ACHN (cell line): ENCODE data around the gene HDHD5.

ENCODE experiments used
- DNase-seq: peaks from one replicate; pipeline ENCODE4 v3.0.0-alpha.2; 2015
- in situ Hi-C: cut with HindIII; loops from 2 replicates; pipeline ENCODE4 v1.10.0; 2017; ENCODE audit warnings: low sequenced_read_pairs, low pct_ligation_motif_present, low pct_unique_long_range_greater_than_20kb

HDHD5 gene

DNA sequence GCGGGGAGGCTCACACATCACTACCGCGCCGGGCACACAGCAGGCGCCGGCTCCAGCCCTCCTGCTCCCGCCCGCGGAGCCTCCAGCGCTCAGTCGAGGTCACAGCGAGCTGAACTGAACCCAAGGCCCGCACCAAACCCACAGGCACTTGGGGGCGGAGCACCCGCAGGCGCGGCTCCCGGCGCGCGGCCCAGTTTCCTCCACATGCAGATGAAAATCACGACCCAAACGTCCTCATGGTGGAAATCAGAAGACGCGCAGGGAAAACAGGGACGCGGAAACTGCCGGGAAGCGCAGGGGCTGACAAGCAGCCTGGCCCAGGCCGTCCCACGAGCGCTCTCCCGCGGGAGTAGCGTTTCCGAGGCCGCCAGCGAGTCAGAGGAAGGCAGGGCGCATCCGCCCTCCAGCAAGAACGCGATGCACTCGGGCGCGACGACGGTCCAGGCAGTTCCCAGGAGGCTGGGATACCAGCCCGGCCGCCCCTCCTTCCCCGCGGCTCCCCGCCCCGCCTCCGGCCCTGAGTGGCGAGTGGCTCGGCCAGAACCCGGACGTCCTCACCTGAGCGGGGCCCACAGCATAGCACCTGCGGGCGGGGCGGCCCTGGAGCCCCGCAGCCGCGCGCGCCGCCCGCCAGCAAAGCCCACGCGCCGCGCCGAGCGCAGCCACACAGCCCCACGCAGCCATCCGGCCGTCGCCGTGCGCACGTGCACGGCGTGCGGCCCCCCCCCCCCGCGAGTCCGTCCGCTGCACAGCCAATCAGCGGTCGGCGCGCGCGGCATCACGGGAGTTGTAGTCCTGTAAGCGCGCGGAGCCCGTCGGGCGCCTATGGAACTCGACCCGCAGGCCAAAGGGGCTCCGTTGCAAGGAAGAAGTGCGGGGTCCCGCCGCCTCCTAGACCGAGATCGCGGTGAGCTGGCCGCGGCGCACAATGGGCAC is at the start of gene HDHD5:
TSS of gene HDHD5 (minus strand) at position 710 of the 936 bp plus-strand sequence. CDS start at position 684, 26 bp downstream.
- in situ Hi-C loops = no loop called here
- peak; percentile 90 for DNase-seq

DNA sequence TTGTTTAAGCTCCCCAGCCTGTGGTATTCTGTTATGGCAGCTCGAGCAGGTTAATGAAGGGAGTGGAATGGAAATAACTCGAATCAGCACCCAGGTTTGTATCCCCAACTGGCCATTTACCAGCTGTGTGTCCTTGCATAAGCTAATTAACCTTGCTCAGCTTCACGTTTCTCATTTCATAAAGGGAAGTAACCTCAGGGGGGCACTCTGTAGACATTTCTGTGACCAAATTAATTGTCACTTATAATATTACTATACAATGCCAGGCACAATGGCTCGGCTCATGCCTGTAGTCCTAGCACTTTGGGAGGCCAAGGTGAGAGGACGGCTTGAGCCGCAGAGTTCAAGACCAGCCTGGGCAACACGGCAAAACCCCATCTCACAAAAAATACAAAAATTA is 46.4 kb upstream of the HDHD5 start:
- in situ Hi-C loops = no loop called here
- DNase-seq = peak; percentile 3

DNA sequence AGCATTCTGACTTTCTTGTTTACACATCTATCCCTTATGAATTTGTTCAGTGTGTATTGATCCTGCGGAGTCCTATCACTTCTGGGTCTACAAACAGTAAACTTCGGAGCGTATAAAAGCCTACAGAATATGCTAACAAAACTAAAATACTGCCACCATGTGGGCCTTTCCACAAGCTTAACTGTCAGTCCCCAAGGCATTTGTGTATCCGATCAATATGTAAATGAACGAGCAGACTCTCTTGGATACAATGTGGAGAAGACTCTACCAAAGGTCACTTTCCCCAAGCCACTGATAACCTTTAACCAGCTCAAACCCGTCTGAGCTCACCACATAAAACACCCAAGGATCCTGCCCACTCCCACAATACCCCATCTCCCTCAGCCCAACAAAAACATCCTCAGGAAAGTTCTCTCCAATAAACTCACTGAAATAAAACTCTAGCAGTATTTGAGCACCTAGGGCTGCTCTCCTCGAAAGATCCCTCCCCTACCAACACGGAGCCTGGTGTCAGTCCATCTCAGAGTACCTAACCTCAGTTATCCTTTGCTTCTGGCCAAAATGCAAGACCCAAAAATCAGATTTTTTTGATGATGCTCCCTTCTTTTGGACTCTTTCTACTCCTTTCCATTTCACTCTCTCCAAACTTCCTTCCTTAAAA is 42.3 kb upstream of the HDHD5 start:
- DNase-seq = no peak
- in situ Hi-C loops = no loop called here

DNA sequence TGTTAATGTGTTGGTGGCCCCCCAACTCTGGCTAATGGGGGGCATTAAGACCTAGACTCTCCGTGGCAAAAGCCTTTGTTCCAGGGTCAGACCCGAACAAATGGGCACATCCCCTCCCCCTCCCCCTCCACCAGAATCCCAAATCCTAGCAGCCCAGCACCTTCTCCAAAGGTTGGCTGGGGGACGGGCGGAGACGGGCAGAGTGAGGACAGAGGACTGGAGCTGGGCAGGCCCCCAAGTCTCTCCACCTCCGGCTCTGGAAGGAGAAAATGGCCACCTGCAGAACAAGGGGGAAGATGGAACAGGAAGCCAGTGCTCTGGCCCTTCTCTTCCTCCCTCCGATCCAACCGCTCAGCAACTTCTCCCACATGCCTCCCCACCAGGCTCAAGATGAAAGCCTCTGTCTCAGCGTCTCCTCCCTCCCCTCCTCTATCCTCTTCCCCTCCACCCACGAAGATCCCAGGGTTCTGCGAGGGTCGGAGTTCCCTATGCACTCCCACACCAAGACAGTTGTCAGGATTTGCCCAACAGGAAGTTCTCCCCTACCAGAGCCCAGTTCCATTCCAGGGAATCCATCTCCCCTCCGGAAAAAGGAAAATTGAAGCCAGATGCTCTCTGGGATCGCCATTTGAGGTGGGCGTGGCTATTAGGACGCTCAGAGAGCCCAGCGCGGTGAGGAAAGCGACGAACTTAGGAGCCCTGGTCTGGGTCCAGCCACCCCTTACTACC is 40.1 kb upstream of the HDHD5 start:
- DNase-seq = no peak
- in situ Hi-C loops = no loop called here

DNA sequence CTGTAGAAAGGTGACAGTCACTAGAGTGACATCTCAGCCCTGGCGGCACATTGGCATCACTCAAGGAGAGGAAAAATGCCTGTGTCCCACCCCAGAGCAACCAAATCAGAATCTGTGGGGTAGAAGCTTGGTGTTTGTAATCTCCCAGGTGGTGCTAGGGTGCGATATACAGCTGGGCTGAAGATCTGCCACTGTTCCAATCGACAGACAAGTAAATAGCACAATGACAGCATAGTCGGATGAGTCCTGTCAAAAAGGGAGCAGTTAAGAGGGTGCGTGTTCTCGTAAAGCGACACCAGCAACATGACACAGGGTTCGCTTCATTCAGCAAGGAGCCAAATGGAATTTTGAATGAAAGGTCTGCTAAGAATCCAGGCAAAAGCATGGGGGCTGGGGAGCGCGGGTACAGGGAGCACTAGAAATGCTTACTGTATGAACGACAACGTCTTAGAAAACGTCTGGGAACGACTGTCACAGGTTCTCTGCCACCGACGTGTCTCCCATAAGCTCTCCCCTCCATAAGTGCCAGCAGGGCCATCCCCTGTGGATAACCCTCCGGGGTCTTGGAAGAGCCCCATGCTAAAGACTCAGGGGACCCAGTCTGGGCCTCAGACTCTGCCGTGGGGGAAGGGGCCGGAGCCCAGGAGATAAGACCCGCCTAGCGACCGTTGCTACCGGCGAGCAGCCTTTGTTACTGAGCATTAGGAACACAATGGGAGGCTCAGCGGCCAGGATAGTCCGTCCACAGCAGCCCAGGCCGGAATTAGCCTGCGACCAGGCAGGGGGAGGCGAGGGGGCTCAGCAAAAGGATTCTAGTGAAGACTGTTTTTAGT is 39.3 kb upstream of the HDHD5 start:
- no peak for DNase-seq
- in situ Hi-C loops = no loop called here

DNA sequence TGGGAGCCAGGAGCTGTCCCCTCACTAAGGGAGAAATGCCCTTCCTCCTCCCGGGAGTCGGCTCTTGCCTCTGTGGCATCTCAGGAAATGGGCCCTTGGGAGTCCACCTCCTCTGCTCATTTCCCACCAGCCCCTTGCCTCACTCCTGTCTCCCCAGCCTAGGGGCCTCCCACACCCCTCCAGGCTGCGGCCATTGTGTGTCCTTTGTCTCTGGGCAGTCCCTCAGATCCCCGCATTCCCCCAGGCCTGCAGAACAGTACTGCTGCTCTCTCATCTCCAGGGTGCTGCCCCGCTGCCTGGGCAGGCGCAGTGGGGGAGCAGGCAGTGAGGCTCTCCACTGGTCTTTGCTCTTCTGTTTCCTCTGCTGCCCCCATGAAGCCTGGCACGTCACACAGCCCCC is 35.1 kb upstream of the HDHD5 start:
- DNase-seq = no peak
- in situ Hi-C loops = no loop called here

DNA sequence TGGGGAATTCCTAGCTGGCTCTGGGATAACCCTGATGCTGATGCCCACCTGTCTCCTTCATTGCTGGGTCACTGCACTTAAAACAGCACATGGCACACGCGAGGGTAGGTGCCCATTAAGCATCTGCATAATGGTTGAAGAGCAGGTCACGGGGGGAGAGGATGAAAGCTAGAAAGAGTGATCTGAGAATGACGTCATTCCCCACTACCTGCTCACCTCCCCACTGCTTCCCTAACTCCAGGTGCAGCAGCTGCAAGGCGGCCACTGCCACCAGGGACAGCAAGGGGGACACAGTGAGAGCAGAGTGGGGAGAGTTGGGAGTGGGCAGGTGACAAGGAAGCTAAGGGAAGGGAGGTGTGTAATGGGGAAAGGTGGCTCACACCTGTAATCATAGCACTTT is 33.1 kb upstream of the HDHD5 start:
- in situ Hi-C loops = no loop called here
- DNase-seq = no peak

DNA sequence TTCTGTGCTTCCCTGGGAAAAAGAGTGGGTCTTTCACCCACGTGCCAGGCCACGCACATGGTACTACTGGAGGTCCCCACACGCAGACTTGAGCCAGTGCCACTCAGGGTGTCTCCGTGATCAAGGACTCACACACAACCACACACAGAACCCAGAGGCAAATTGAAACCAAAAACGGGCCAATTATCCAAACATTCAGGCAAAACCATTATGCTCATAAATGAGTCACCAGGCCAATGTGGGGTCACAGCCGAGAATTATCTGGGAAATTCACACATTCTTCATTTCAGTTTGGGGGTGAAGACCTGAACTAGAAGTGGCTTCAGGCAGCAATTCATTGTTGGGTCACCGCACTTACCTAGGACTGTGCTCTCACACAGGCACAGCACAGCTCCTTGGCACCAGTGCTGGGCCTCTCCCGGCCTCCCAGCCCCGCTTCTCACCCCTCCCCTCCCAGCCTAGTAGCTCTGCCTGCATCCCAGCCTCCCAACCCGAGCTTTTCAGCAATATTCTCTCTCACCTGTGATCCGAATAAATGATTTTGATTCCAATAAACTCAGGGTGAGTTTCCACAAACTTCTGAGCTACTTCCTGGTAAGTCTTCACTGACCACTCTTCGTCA is 32.2 kb upstream of the HDHD5 start:
- no peak for DNase-seq
- in situ Hi-C loops = no loop called here

DNA sequence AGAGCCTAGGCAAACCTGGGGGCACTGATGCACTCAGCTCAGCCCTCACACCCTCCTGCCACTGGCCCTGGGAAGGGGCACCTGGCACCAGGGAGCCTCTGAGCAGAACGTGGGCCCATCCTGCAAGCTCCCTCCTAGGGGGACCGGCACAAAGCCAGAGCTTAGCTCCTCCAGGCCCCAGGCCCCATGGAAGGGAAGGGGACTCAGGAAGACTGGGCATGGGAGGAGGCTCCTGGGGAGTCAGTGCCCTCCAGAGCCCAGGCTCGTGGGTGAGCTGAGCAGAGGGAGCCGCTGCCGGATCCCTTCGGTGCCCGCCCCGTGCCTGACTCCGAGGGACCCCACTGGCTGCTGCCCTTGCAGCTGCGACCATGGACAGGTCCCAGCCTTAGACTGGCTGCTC is 31.6 kb upstream of the HDHD5 start:
- in situ Hi-C loops = no loop called here
- DNase-seq = no peak

DNA sequence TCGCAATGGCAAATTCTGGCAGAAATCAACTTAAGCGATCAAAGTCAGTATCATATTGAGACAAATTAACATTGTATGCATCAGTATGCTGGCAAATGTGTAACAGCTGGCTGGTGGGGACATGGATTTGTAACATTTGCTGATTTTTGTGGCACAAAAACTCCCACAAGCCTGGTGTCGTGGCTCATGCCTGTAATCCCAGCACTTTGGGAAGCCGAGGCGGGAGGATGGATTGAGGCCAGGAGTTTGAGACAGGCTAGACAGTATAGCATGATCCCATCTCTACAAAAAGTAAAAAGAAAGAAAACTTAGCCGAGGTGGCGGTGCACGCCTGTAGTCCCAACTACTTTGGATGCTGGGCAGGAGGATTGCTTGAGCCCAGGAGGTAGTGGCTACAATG is 17.6 kb upstream of the HDHD5 start:
- in situ Hi-C loops = no loop called here
- DNase-seq = no peak

DNA sequence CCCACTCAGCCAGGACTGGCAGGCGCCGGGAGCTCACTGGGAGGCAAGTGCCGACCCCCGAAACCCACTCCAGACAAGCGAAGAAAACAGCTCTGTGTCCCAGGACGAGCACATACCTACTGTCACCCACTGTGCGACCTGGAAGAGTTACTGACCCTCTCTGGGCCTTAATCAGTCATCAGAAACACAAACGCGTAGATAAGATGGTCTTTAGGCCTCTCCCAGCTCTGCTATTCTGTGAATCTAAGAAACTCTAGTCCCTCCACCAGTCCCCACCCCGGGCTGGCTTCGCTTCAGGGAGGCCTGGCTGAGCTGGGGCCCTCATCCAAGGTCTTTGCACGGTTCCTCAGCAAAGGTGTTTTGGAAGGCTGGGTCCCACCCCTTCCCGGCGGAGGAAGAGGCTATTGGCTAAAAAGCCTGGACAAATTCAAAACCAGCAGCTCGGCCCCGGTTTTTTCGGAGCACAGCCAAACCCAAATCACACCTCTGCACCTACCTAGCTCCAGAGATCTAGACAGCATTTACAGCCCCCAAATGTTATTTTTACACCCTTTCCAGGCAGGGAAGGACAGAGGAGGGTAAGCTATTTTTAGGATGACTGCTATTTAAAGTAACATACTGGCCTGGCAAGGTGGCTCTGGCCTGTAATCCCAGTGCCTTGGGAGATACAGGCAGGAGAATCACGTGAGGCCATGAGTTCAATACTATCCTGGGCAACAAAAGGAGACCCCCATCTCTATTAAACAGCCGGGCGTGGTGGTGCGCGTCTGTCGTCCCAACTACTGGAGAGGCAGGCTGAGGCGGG is 13.2 kb upstream of the HDHD5 start:
- no peak for DNase-seq
- in situ Hi-C loops = no loop called here

DNA sequence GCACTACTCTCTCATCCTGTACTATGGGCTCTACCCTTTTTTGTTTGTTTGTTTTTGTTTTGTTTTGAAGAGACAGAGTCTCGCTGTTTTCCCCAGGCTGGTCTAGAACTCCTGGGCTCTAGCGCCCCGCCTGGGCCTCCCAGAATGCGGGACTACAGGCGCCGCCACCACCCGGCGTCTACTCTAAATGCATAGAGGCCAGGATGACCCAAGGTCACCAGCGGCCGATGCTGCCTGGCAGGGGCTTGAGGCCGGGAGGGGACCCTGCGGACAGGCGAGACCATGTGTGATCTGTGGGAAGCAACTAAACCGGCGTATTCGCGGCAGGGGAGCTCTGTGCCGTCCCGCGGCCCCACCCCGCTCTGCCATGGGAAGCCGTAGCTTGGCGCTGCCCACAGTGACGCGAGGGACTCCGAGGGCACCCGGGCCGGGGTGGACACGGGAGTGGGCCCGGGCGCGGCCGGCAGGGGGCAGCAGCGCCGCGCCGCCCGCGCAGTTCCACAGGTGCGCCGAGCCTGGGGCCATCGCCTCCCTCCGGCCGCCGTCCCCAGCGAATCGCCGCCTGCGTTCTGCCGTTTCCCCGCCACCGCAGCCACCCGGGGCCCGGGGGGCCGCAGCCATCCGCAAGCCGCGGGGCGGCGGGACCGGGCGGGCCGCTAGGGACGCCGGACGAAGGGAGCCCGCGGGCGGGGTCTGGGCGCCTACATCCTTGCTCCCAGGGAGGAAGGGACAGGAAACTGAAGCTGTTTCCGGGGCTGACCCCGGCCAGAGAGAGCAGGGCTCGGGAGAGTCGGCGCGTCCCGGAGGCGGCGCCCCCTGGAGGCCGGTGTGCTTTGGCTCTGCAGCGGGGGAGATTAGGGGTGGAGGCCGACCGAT is 12.3 kb upstream of the HDHD5 start:
- peak; percentile 88 for DNase-seq
- in situ Hi-C loops = no loop called here

DNA sequence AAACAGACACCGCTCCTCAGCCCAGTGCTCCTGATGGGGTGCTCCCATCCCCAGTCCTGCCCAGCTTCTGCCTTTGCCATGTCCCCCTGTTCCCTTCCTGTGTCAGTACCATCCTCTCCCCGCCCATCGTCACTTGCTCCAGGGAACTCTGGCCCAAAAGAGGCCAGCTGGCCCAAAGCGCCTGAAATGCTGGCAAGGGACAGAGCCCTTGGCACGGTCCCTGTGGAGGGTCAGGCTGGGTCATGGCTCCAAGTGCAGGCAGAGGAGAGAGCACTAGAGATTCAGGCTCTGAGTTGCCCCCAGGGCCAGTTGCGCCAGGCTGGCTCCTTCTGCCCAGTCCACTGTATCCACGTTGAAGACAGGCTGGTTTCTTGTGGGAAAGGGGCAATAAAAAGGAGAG is 8.4 kb upstream of the HDHD5 start:
- in situ Hi-C loops = no loop called here
- no peak for DNase-seq

DNA sequence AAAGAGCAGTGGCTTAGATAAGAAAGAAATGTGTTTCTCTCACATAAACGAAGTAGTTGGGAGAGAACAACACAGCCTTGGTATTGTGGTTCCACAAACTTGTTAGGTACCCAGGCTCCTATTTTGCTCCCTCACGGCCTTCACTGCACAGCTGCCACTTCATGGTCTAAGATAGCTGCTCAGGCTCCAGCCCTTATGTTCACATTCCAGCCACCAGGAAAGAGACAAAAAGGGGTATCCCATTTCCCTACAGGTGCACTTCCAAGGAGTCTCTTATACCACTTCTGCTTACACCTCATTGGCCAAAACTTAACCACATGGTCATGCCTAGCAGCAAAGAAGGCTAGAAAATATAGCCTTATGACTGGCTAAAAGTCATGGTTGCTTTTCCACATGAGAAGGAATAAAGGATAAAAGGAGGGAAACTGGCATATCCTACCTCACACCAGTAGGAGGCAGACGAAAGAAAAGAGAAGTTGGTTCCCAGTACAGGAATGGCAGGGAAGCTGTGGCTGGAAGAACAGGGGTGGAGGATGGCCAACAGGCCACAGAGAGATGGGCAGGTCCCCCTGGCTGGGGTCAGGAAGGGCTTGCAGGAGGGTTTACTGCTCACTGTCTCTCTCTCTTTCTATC is 5.4 kb upstream of the HDHD5 start:
- DNase-seq = peak; percentile 13
- in situ Hi-C loops = no loop called here

DNA sequence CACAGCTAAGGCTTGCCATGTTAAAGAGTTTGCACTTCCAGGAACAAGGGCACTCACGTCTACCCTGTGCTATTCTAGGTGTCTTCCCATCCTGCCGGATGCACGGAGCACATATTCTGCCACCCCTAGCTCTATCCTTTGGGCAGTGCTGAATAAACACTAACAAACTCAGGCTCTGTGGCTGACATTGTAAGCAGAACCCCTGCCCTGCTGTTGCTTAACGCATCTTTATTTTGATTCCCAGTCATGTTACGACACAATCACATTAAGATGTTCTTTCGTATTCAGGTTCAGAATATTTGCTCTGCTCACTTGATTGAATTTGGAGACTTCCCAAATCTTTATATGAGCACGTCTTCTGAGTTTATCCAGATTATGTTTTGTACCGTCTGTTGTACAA is 3.7 kb upstream of the HDHD5 start:
- in situ Hi-C loops = no loop called here
- DNase-seq = no peak

DNA sequence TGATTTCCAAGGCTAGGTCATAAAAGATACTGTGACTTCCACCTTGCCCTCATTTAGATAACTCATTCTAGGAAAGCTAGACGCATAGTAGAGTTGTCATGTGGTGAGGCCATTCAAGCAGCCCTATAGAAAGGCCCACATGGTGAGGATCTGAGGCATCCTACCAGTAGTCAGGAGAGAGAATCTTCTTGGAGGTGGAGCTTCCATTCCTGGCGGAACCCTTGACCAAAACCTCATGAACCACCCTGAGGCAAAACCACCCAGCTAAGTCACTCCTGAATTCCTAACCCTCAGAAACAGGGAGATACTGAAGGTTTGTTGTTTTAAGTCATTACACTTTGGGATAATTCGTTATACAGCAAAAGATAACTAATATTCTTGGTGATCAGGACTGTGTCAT is 2.9 kb upstream of the HDHD5 start:
- no peak for DNase-seq
- in situ Hi-C loops = no loop called here
